Measurements from ENCODE around the gene TTC21A.
A peak's percentile ranks its signal among the peaks of the same experiment; 100 is the strongest.
"Not testable (repeated sequence)": the region's sequence is repeated elsewhere in the genome, so short reads cannot be mapped to it uniquely, and the experiment has no call there.

Gene TTC21A

GRCh38 chr3:39107388-39108199 is at the start of gene TTC21A, which contains the start of gene GORASP1:
TSS of gene TTC21A (plus strand) at chr3:39107680. CDS start at chr3:39107838, 158 bp downstream.
TSS of gene GORASP1 (minus strand) at chr3:39107627. CDS start at chr3:39107541, 86 bp downstream.
- peak; percentile 40 for DNase-seq

- not testable (repeated sequence) for DNase-seq
These were observed 46.3 kb upstream of the TTC21A start for GRCh38 chr3:39061228-39061627.

GRCh38 chr3:39062180-39062579 is 45.3 kb upstream of the TTC21A start:
- DNase-seq, result no peak

- DNase-seq, result no peak
These were observed 44.3 kb upstream of the TTC21A start for GRCh38 chr3:39063143-39063542.

GRCh38 chr3:39064646-39065045 is 42.8 kb upstream of the TTC21A start:
- DNase-seq, result no peak

- DNase-seq, result no peak
These were observed 42.3 kb upstream of the TTC21A start for GRCh38 chr3:39065197-39065596.

GRCh38 chr3:39067286-39067685 is 40.2 kb upstream of the TTC21A start:
- DNase-seq, result no peak

- no peak for DNase-seq
These were observed 38.9 kb upstream of the TTC21A start for GRCh38 chr3:39068556-39068955.

GRCh38 chr3:39075910-39076309 is 31.6 kb upstream of the TTC21A start:
- no peak for DNase-seq

GRCh38 chr3:39079530-39079929 is 27.9 kb upstream of the TTC21A start:
- no peak for DNase-seq

- no peak for DNase-seq
These were observed 27.5 kb upstream of the TTC21A start for GRCh38 chr3:39080026-39080425.

GRCh38 chr3:39082666-39083313 is 24.7 kb upstream of the TTC21A start:
- DNase-seq, result no peak

GRCh38 chr3:39086144-39086543 is 21.3 kb upstream of the TTC21A start:
- DNase-seq, result no peak

- no peak for DNase-seq
These were observed 19.0 kb upstream of the TTC21A start for GRCh38 chr3:39088456-39088855.

GRCh38 chr3:39088889-39089288 is 18.6 kb upstream of the TTC21A start:
- DNase-seq, result no peak

GRCh38 chr3:39090922-39091321 is 16.6 kb upstream of the TTC21A start:
- no peak for DNase-seq

- DNase-seq, result no peak
These were observed 12.4 kb upstream of the TTC21A start for GRCh38 chr3:39094851-39095677.

- DNase-seq, result no peak
These were observed 11.7 kb upstream of the TTC21A start for GRCh38 chr3:39095778-39096177.

GRCh38 chr3:39096775-39097174 is 10.7 kb upstream of the TTC21A start:
- no peak for DNase-seq

GRCh38 chr3:39097716-39098472 is 9.6 kb upstream of the TTC21A start:
- no peak for DNase-seq

- no peak for DNase-seq
These were observed 8.9 kb upstream of the TTC21A start for GRCh38 chr3:39098473-39099000.

- DNase-seq, result no peak
These were observed 8.2 kb upstream of the TTC21A start for GRCh38 chr3:39099242-39099641.
